ENCODE measurements around the gene DDX23.
"Not testable (repeated sequence)": the region's sequence is repeated elsewhere in the genome, so short reads cannot be mapped to it uniquely, and the experiment has no call there.

DDX23 gene

GRCh38 chr12:48851883-48852733, at the start of gene DDX23:
TSS of gene DDX23 (minus strand) at chr12:48852163. CDS start at chr12:48845782, 6,381 bp downstream.
- DNase-seq (ENCODE audit: low read depth, low spot score) = peak; percentile 99

GRCh38 chr12:48901278-48901677, 49.3 kb upstream of the DDX23 start:
- no peak for DNase-seq (ENCODE audit: low read depth, low spot score)

GRCh38 chr12:48899651-48900050, 47.7 kb upstream of the DDX23 start:
- DNase-seq (ENCODE audit: low read depth, low spot score) = no peak

- DNase-seq (ENCODE audit: low read depth, low spot score) = no peak
Measured at GRCh38 chr12:48894271-48894670, 42.3 kb upstream of the DDX23 start.

- DNase-seq (ENCODE audit: low read depth, low spot score) = peak; percentile 92
Measured at GRCh38 chr12:48890657-48891418, 38.9 kb upstream of the DDX23 start.

- DNase-seq (ENCODE audit: low read depth, low spot score) = no peak
Measured at GRCh38 chr12:48889679-48890078, 37.7 kb upstream of the DDX23 start.

- peak; percentile 48 for DNase-seq (ENCODE audit: low read depth, low spot score)
Measured at GRCh38 chr12:48883305-48884161, 31.6 kb upstream of the DDX23 start.

GRCh38 chr12:48882972-48883304, 31.0 kb upstream of the DDX23 start:
- DNase-seq (ENCODE audit: low read depth, low spot score) = no peak

- DNase-seq (ENCODE audit: low read depth, low spot score) = peak; percentile 66
Measured at GRCh38 chr12:48882315-48882687, 30.3 kb upstream of the DDX23 start.

GRCh38 chr12:48881686-48882314, 29.8 kb upstream of the DDX23 start:
- peak; percentile 20 for DNase-seq (ENCODE audit: low read depth, low spot score)

- DNase-seq (ENCODE audit: low read depth, low spot score) = no peak
Measured at GRCh38 chr12:48880647-48881046, 28.7 kb upstream of the DDX23 start.

GRCh38 chr12:48878548-48878947, 26.6 kb upstream of the DDX23 start:
- no peak for DNase-seq (ENCODE audit: low read depth, low spot score)

- DNase-seq (ENCODE audit: low read depth, low spot score) = no peak
Measured at GRCh38 chr12:48875944-48876515, 24.1 kb upstream of the DDX23 start.

GRCh38 chr12:48873534-48873933, 21.6 kb upstream of the DDX23 start:
- DNase-seq (ENCODE audit: low read depth, low spot score) = not testable (repeated sequence)

GRCh38 chr12:48873096-48873495, 21.1 kb upstream of the DDX23 start:
- no peak for DNase-seq (ENCODE audit: low read depth, low spot score)

- DNase-seq (ENCODE audit: low read depth, low spot score) = no peak
Measured at GRCh38 chr12:48869191-48869590, 17.2 kb upstream of the DDX23 start.

GRCh38 chr12:48868451-48868850, 16.5 kb upstream of the DDX23 start:
- no peak for DNase-seq (ENCODE audit: low read depth, low spot score)

- no peak for DNase-seq (ENCODE audit: low read depth, low spot score)
Measured at GRCh38 chr12:48866052-48866711, 14.2 kb upstream of the DDX23 start.

- DNase-seq (ENCODE audit: low read depth, low spot score) = peak; percentile 94
Measured at GRCh38 chr12:48865281-48866051, 13.5 kb upstream of the DDX23 start, which contains the start of gene RND1. TSS of gene RND1 (minus strand) at chr12:48865870. CDS start at chr12:48865767, 103 bp downstream.

- no peak for DNase-seq (ENCODE audit: low read depth, low spot score)
Measured at GRCh38 chr12:48863291-48863690, 11.3 kb upstream of the DDX23 start.

Data from astrocyte of the hippocampus (primary cell).